Transverse colon (tissue), 4 donors: ENCODE measurements around the gene ITM2C. TPM values are rescaled to one million over a fixed set of nuclear protein-coding genes. Genes with fewer than 3 reads are reported as not detected.

Experiments
- DNase-seq: peaks from one replicate; pipeline ENCODE4 v3.0.0-alpha.2; 2019
- H3K27ac ChIP-seq, 4 donors: fragments of 200-600 bp; sonication (generic); 2 replicates each; pipeline ENCODE4 v1.5.1; 2016 to 2018; ENCODE audit warnings: inconsistent platforms in 4 of 4
- H3K27me3 ChIP-seq: fragments of 200-600 bp; sonication (generic); 2 replicates; pipeline ENCODE4 v1.5.1; 2017; ENCODE audit warnings: inconsistent platforms
- H3K36me3 ChIP-seq, 4 donors: fragments of 200-600 bp; sonication (generic); 2 replicates each; pipeline ENCODE4 v1.5.1; 2017 to 2019; ENCODE audit warnings: inconsistent platforms in 4 of 4
- H3K4me1 ChIP-seq, 4 donors: fragments of 200-600 bp; sonication (generic); 2 replicates each; pipeline ENCODE4 v1.5.1; 2017 to 2020; ENCODE audit warnings: inconsistent platforms in 4 of 4
- H3K4me3 ChIP-seq, 4 donors: fragments of 200-600 bp; sonication (generic); 1 replicate in 1 of 4; 2 replicates in 3 of 4; pipeline versions ENCODE4 v1.5.1 to v1.6.1; 2017 to 2019; ENCODE audit warnings: inconsistent platforms in 4 of 4
- H3K9me3 ChIP-seq, 2 donors: fragments of 200-600 bp; sonication (generic); 2 replicates each; pipeline ENCODE4 v1.5.1; 2017 to 2019; ENCODE audit warnings: inconsistent platforms in 2 of 2
- EP300 ChIP-seq: sonication (generic); formaldehyde crosslinking; IDR thresholded peaks from one replicate; pipeline ENCODE4 v1.6.1; 2017; ENCODE audit warnings: antibody characterized with exemption, low read depth
- POLR2A ChIP-seq: fragments of 450-650 bp; IDR thresholded peaks from one replicate; pipeline ENCODE4 v1.6.1; 2016; ENCODE audit warnings: antibody characterized with exemption, mild to moderate bottlenecking, moderate library complexity
- POLR2AphosphoS5 ChIP-seq, 3 donors: sonication (generic); formaldehyde crosslinking; IDR thresholded peaks; one replicate each; pipeline ENCODE4 v1.6.1; 2016; ENCODE audit warnings: antibody characterized with exemption in 3 of 3
- WGBS, 2 donors: methylation state at CpG; one replicate each; pipeline ENCODE4 v1.1.5; 2018; ENCODE audit warnings: low coverage in 1 of 2; 5-methylcytosine and 5-hydroxymethylcytosine counted together
- in situ Hi-C, 4 donors: fragments of 200-750 bp; cut with MboI; loops; one replicate each; pipeline versions ENCODE4 v1.15.0 to v1.15.1; 2017; ENCODE audit warnings: low sequenced_read_pairs in 3 of 4, low pct_ligation_motif_present in 1 of 4, low pct_unique_long_range_greater_than_20kb in 1 of 4
- intact Hi-C: fragments of 100-400 bp; cut with DNase I; formaldehyde crosslinking; loops from one replicate; pipeline ENCODE4 v1.15.1; 2023; ENCODE audit warnings: low total_unique reads
- total RNA-seq, 4 donors: library from RNA; depleted of rRNA; stranded (reverse); fragments of >200 nt; gene quantifications; one replicate each; pipeline ENCODE4 v1.1.0, GENCODE V29; 2016
- TF ChIP-seq, protein P1 (sequence below), 5 experiments: fragments of 200-600 bp in 3 of 5; fragments of 450-650 bp in 2 of 5; sonication (generic) in 3 of 5; IDR thresholded peaks; 1 replicate in 2 of 5; 2 replicates in 3 of 5; pipeline ENCODE4 v1.5.1; 2016 to 2017; ENCODE audit warnings: antibody characterized with exemption in 5 of 5, inconsistent platforms in 3 of 5, mild to moderate bottlenecking in 2 of 5, moderate library complexity in 1 of 5

Gene ITM2C
- total RNA-seq, 4 donors from 2014 or later: 911 to 2,535 (median 1,776) TPM

DNA sequence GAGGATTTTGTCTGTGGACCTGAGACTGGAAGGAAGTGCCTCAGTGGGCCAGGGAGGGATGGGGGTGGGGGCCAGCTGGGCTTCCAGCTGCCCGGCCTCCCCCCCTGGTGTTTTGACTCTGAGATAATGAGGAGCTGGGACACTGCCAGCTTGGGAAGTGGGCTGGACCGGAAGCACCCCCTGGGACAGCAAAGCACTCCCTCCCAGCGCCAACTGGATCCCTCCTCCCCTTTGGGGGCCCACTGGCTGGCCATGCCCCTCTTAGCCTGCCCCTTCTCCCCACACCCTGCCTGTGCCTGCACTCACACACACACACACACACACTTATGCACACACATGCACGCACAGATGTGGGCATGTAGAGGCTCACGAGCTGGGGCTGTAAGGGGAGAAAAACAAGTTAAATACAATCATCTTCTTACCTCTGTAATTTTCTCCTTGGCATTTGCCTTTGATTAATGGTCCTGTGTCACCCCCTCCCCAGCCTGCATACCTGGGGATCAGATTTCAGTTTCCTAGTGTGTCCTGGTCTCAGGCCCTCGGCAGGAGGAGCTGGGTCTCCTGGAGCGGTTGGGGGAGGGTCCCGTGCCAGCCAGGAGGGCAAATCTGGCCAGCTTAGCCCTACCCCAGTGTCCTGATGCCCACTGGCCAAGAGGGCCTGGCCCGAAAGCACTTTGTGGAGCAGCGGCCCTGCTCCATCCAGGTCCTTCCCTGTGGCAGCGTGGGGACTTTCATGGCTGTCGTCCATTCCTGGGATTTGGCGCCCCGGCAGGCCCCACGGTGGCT, 3.6 kb downstream of the ITM2C start:
- Histone ChIP-seq H3K4me3 (peak overlapping the region in 1 of 4 donors; percentile 96), H3K27me3 (no peaks in the 10 kb centered on the region), H3K27ac (peak overlapping the region; percentile 93 to 96 (median 95)), H3K36me3 (no peaks in the 10 kb centered on the region), H3K4me1 (peaks cover 49 to 80% (median 74%) of the 10 kb centered on the region in 4 donors), H3K9me3 (no peaks in the 10 kb centered on the region)
- 61% methylated on average over 15 of the region's 15 CpGs; no CpG with 5 or more reads in 1 of the 2 donors for WGBS, 2 donors
- in situ Hi-C loops: no loop called here
- intact Hi-C loops: no loop called here
- TF ChIP-seq POLR2A: no peak
- TF ChIP-seq POLR2AphosphoS5 (IDR thresholded peaks at IDR 0.05): no peak
- TF ChIP-seq, protein P1, sequence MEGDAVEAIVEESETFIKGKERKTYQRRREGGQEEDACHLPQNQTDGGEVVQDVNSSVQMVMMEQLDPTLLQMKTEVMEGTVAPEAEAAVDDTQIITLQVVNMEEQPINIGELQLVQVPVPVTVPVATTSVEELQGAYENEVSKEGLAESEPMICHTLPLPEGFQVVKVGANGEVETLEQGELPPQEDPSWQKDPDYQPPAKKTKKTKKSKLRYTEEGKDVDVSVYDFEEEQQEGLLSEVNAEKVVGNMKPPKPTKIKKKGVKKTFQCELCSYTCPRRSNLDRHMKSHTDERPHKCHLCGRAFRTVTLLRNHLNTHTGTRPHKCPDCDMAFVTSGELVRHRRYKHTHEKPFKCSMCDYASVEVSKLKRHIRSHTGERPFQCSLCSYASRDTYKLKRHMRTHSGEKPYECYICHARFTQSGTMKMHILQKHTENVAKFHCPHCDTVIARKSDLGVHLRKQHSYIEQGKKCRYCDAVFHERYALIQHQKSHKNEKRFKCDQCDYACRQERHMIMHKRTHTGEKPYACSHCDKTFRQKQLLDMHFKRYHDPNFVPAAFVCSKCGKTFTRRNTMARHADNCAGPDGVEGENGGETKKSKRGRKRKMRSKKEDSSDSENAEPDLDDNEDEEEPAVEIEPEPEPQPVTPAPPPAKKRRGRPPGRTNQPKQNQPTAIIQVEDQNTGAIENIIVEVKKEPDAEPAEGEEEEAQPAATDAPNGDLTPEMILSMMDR (IDR thresholded peaks at IDR 0.05): no peak
- TF ChIP-seq EP300: no peak
- DNase-seq: peak; percentile 23

DNA sequence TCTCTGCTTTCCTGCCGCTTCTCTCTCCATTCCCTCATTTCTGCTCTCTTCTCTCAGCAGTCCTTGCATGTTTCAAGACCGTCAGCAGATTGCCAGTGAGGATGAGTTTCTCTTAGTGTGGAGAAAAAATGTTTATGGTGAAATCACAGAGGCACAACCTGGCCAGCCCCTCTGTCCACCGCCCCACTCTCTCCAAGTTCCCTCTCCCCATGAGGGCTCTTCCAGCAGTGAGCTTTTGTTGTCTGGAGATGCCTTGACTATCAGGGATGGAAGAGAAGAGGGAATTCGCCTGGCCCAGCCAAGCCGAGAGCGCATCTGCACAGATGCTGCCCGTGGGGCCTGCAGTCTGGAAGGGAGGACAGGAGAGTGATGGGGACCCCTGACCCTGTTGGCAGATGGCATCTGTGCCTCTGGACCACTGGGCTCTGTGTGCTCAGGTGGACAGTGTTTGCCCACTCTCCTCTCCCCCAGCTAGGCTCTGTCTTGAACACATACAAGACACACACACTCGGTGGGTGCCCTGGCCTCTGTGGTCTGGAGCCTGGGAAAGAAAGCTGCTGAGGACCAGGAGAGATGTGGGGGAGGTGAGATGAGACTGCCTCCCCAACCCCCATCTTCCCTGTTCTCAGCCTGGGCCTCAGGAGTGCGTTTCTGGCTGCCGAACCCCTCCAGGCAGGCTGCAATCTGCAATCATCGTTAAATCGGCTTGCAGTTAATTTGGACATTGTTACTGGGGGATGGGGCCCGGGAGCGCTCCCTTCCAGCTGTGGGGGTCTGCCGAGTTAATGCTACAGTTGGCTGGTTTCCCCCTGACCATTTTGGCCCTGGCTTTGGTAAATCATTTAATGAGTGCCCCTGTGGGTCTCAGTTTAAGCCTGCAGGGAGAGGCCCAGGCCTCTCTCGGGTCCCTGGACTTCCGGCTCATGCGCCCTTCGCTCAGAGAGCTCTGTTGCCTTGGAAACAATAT, 4.5 kb downstream of the ITM2C start:
- TF ChIP-seq POLR2AphosphoS5 (IDR thresholded peaks at IDR 0.05) (no peak), POLR2A (no peak), EP300 (no peak)
- TF ChIP-seq, protein P1 (IDR thresholded peaks at IDR 0.05): no peak
- Histone ChIP-seq H3K4me3 (peak overlapping the region in 1 of 4 donors; percentile 96), H3K4me1 (peaks cover 50 to 84% (median 83%) of the 10 kb centered on the region in 4 donors), H3K27me3 (no peaks in the 10 kb centered on the region), H3K9me3 (no peaks in the 10 kb centered on the region), H3K36me3 (no peaks in the 10 kb centered on the region), H3K27ac (peak overlapping the region; percentile 93 to 96 (median 95))
- 55% methylated on average over 19 of the region's 19 CpGs; no CpG with 5 or more reads in 1 of the 2 donors for WGBS, 2 donors
- intact Hi-C loops: no loop called here
- in situ Hi-C loops: no loop called here
- DNase-seq: peak; percentile 19

DNA sequence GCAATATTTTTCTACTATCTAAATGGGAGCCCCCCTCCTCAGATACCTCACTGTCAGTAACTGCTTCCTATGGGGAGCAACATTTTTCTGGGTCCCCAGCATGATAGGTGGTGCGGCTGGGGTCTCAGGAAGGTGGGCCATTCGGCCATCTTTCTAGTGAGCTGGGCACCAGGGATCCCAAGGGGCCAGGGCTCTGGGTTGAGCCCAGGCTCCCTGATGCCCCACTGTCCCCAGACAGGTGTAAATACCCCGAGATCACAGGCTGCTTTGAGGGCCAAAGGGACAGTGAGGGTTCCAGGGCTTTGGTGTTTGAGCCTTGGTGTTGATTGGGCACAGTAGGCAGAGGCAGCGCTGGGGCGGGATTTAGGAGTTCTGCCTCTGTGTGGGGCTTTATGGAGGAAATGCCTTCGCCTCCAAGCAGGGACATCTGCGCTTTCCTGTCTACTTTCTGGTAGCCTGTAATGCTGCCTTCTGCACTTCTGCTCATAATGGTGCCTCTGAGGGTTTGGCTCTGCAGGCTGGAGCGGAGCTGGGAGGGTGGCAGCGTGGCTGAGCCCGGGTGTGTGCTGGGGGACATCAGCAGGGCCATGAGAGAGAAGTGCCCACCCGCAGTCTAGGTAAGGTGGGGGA, 5.3 kb downstream of the ITM2C start:
- Histone ChIP-seq H3K9me3 (no peaks in the 10 kb centered on the region), H3K27ac (peak overlapping the region; percentile 93 to 96 (median 95)), H3K36me3 (no peaks in the 10 kb centered on the region), H3K4me3 (peak overlapping the region in 2 of 4 donors; percentile 4 to 96), H3K27me3 (no peaks in the 10 kb centered on the region), H3K4me1 (peaks cover 50 to 91% (median 86%) of the 10 kb centered on the region in 4 donors)
- in situ Hi-C loops (no loop called here), intact Hi-C loops (no loop called here)
- 60% methylated on average over 11 of the region's 11 CpGs; no CpG with 5 or more reads in 1 of the 2 donors for WGBS, 2 donors
- TF ChIP-seq, protein P1 (IDR thresholded peaks at IDR 0.05): no peak
- TF ChIP-seq POLR2A (no peak), POLR2AphosphoS5 (IDR thresholded peaks at IDR 0.05) (no peak), EP300 (no peak)
- DNase-seq: peak; percentile 27
